K562 (cell line): ENCODE data around the gene ARID3A. TPM values are rescaled to one million over a fixed set of nuclear protein-coding genes. Genes with fewer than 3 reads are reported as not detected.

Experiments used
- ARID1B ChIP-seq: fragments of 450-650 bp; IDR thresholded peaks from 2 replicates; pipeline ENCODE4 v1.6.1; 2016; ENCODE audit warnings: antibody characterized with exemption, mild to moderate bottlenecking, inconsistent platforms
- POLR2G ChIP-seq: fragments of 200-400 bp; formaldehyde crosslinking; IDR thresholded peaks from 2 replicates; pipeline ENCODE4 v1.6.1; 2017; ENCODE audit warnings: low read depth, mild to moderate bottlenecking, antibody characterized with exemption, low read length, moderate library complexity
- SMAD2 ChIP-seq: fragments of 150-350 bp; IDR thresholded peaks from 2 replicates; pipeline ENCODE4 v1.6.1; 2014; ENCODE audit warnings: low read depth, mild to moderate bottlenecking, low read length
- polyA plus RNA-seq, 8 experiments: library from polyadenylated mRNA; depleted of rRNA in 4 of 8; stranded (reverse) in 5 of 8; unstranded in 3 of 8; fragments of >200 nt; fragmentation: Nextera tagmentation in 2 of 8; fragmentation: Illumina TruSeq in 1 of 8; extraction: Ambion mirVana in 2 of 8; extraction: Trizol in 1 of 8; gene quantifications; 2 replicates each; pipeline versions ENCODE4 v1.2.1 to v1.2.3, GENCODE V29; 2011 to 2014; ENCODE audit warnings: inconsistent platforms in 1 of 8, missing spikeins in 1 of 8
- total RNA-seq, 7 experiments: library from RNA; depleted of rRNA in 6 of 7; stranded (reverse); fragments of >200 nt in 6 of 7; fragmentation: Illumina TruSeq in 2 of 7; extraction: Trizol in 2 of 7; gene quantifications; 2 replicates each; pipeline versions ENCODE4 v1.2.1 to v1.2.3, GENCODE V29; 2011 to 2021; ENCODE audit warnings: low replicate concordance in 1 of 7
- TF ChIP-seq, protein P1 (sequence below): fragments of 200-600 bp; sonication (generic); IDR thresholded peaks from one replicate; pipeline ENCODE4 v1.6.1; 2012; ENCODE audit warnings: mild to moderate bottlenecking, low read depth, low read length, inconsistent platforms
- TF ChIP-seq, protein P2 (sequence below): sonication (generic); formaldehyde crosslinking; IDR thresholded peaks from 2 replicates; pipeline ENCODE4 v1.8.0; 2022; ENCODE audit warnings: mild to moderate bottlenecking, missing genetic modification reagents
- TF ChIP-seq, protein P3 (sequence below): fragments of 450-650 bp; conservative IDR thresholded peaks from 2 replicates; pipeline ENCODE4 v1.6.1; 2016; ENCODE audit warnings: missing genetic modification characterization, low read depth, mild to moderate bottlenecking, missing compliant biosample characterization, moderate library complexity

ARID3A gene
- total and polyA plus RNA-seq, 9 of the 15 experiments (the other 6 are each of a cell fraction or from before 2014, with no cell fraction given), result 1.4 to 118 (median 31.2) TPM

DNA sequence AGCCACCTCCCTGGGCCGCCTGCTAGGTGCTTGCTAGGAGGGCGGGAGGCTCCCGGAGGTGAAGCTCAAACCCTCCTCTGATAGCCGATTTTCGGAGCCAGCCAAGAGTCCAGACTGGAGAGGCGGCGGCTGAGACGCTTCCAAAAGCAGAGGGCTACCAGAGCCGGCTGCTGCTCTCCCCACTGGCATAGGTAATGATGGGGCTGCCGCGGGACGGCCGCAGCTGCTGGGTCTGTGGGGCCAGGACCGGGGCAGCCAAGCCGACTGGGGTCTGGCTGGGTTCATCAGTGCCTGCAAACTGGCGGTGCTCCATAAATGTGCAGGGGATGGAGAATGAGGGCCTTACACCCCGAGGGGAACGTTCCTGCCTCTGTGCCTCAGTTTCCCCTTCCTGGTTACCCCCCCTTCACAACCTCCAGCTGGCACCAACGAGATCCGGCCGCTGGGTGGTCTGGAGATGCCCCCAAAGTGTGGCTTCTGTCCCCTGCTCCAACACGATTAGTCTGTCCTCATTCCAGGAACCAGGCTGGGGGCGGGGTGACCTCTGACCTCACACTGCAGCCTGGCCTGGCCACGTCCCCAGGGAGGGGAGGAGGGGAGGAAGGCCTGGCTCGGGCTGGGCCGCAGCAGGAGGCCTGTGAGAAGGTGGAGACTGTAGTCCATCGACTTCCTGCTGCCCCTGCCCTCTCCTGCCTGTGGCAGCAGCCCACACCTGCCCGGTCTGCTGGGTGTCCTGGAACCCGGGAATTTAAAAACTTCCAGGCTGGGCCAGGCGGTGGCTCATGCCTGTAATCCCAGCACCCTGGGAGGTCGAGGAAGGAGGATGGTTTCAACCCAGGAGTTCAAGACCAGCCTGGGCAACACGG, 54.5 kb downstream of the ARID3A start (continued):
- TF ChIP-seq, protein P1, sequence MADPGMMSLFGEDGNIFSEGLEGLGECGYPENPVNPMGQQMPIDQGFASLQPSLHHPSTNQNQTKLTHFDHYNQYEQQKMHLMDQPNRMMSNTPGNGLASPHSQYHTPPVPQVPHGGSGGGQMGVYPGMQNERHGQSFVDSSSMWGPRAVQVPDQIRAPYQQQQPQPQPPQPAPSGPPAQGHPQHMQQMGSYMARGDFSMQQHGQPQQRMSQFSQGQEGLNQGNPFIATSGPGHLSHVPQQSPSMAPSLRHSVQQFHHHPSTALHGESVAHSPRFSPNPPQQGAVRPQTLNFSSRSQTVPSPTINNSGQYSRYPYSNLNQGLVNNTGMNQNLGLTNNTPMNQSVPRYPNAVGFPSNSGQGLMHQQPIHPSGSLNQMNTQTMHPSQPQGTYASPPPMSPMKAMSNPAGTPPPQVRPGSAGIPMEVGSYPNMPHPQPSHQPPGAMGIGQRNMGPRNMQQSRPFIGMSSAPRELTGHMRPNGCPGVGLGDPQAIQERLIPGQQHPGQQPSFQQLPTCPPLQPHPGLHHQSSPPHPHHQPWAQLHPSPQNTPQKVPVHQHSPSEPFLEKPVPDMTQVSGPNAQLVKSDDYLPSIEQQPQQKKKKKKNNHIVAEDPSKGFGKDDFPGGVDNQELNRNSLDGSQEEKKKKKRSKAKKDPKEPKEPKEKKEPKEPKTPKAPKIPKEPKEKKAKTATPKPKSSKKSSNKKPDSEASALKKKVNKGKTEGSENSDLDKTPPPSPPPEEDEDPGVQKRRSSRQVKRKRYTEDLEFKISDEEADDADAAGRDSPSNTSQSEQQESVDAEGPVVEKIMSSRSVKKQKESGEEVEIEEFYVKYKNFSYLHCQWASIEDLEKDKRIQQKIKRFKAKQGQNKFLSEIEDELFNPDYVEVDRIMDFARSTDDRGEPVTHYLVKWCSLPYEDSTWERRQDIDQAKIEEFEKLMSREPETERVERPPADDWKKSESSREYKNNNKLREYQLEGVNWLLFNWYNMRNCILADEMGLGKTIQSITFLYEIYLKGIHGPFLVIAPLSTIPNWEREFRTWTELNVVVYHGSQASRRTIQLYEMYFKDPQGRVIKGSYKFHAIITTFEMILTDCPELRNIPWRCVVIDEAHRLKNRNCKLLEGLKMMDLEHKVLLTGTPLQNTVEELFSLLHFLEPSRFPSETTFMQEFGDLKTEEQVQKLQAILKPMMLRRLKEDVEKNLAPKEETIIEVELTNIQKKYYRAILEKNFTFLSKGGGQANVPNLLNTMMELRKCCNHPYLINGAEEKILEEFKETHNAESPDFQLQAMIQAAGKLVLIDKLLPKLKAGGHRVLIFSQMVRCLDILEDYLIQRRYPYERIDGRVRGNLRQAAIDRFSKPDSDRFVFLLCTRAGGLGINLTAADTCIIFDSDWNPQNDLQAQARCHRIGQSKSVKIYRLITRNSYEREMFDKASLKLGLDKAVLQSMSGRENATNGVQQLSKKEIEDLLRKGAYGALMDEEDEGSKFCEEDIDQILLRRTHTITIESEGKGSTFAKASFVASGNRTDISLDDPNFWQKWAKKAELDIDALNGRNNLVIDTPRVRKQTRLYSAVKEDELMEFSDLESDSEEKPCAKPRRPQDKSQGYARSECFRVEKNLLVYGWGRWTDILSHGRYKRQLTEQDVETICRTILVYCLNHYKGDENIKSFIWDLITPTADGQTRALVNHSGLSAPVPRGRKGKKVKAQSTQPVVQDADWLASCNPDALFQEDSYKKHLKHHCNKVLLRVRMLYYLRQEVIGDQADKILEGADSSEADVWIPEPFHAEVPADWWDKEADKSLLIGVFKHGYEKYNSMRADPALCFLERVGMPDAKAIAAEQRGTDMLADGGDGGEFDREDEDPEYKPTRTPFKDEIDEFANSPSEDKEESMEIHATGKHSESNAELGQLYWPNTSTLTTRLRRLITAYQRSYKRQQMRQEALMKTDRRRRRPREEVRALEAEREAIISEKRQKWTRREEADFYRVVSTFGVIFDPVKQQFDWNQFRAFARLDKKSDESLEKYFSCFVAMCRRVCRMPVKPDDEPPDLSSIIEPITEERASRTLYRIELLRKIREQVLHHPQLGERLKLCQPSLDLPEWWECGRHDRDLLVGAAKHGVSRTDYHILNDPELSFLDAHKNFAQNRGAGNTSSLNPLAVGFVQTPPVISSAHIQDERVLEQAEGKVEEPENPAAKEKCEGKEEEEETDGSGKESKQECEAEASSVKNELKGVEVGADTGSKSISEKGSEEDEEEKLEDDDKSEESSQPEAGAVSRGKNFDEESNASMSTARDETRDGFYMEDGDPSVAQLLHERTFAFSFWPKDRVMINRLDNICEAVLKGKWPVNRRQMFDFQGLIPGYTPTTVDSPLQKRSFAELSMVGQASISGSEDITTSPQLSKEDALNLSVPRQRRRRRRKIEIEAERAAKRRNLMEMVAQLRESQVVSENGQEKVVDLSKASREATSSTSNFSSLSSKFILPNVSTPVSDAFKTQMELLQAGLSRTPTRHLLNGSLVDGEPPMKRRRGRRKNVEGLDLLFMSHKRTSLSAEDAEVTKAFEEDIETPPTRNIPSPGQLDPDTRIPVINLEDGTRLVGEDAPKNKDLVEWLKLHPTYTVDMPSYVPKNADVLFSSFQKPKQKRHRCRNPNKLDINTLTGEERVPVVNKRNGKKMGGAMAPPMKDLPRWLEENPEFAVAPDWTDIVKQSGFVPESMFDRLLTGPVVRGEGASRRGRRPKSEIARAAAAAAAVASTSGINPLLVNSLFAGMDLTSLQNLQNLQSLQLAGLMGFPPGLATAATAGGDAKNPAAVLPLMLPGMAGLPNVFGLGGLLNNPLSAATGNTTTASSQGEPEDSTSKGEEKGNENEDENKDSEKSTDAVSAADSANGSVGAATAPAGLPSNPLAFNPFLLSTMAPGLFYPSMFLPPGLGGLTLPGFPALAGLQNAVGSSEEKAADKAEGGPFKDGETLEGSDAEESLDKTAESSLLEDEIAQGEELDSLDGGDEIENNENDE, result no peak
- TF ChIP-seq, protein P2, sequence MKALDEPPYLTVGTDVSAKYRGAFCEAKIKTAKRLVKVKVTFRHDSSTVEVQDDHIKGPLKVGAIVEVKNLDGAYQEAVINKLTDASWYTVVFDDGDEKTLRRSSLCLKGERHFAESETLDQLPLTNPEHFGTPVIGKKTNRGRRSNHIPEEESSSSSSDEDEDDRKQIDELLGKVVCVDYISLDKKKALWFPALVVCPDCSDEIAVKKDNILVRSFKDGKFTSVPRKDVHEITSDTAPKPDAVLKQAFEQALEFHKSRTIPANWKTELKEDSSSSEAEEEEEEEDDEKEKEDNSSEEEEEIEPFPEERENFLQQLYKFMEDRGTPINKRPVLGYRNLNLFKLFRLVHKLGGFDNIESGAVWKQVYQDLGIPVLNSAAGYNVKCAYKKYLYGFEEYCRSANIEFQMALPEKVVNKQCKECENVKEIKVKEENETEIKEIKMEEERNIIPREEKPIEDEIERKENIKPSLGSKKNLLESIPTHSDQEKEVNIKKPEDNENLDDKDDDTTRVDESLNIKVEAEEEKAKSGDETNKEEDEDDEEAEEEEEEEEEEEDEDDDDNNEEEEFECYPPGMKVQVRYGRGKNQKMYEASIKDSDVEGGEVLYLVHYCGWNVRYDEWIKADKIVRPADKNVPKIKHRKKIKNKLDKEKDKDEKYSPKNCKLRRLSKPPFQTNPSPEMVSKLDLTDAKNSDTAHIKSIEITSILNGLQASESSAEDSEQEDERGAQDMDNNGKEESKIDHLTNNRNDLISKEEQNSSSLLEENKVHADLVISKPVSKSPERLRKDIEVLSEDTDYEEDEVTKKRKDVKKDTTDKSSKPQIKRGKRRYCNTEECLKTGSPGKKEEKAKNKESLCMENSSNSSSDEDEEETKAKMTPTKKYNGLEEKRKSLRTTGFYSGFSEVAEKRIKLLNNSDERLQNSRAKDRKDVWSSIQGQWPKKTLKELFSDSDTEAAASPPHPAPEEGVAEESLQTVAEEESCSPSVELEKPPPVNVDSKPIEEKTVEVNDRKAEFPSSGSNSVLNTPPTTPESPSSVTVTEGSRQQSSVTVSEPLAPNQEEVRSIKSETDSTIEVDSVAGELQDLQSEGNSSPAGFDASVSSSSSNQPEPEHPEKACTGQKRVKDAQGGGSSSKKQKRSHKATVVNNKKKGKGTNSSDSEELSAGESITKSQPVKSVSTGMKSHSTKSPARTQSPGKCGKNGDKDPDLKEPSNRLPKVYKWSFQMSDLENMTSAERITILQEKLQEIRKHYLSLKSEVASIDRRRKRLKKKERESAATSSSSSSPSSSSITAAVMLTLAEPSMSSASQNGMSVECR (CRISPR knock-in tag), result peak; percentile 72
- TF ChIP-seq POLR2G (peak; percentile 74), ARID1B (peak; percentile 84), SMAD2 (no peak)
- TF ChIP-seq, protein P3, sequence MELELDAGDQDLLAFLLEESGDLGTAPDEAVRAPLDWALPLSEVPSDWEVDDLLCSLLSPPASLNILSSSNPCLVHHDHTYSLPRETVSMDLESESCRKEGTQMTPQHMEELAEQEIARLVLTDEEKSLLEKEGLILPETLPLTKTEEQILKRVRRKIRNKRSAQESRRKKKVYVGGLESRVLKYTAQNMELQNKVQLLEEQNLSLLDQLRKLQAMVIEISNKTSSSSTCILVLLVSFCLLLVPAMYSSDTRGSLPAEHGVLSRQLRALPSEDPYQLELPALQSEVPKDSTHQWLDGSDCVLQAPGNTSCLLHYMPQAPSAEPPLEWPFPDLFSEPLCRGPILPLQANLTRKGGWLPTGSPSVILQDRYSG (tag), result peak; percentile 84
